HG02870 (cell line): Measurements from ENCODE around the gene NPHS1.
"Not testable (repeated sequence)": the region's sequence is repeated elsewhere in the genome, so short reads cannot be mapped to it uniquely, and the experiment has no call there.

Source experiments
- ATAC-seq: cut with Tn5 transposase; IDR thresholded peaks from one replicate; pipeline ENCODE4 v1.9.1; 2021; ENCODE audit warnings: mild to moderate bottlenecking, moderate library complexity; ENCODE audit not compliant: unreplicated experiment

NPHS1 gene

GRCh38 chr19:35813043-35813890 is 39.0 kb downstream of the NPHS1 start:
- ATAC-seq = no peak

GRCh38 chr19:35812220-35813042 is 39.9 kb downstream of the NPHS1 start, which contains the start of gene PRODH2:
TSS of gene PRODH2 (minus strand) at chr19:35812845. CDS start at chr19:35812805, 40 bp downstream.
- no peak for ATAC-seq

GRCh38 chr19:35811317-35812219 is 40.7 kb downstream of the NPHS1 start:
- ATAC-seq = no peak

- no peak for ATAC-seq
Measured at GRCh38 chr19:35807633-35808032, 44.7 kb downstream of the NPHS1 start.

- no peak for ATAC-seq
Measured at GRCh38 chr19:35806597-35806996, 45.7 kb downstream of the NPHS1 start.

- no peak for ATAC-seq
Measured at GRCh38 chr19:35805526-35806102, 46.7 kb downstream of the NPHS1 start.

- no peak for ATAC-seq
Measured at GRCh38 chr19:35801828-35802227, 50.5 kb downstream of the NPHS1 start.

- ATAC-seq = no peak
Measured at GRCh38 chr19:35797663-35798062, 54.6 kb downstream of the NPHS1 start.

- ATAC-seq = no peak
Measured at GRCh38 chr19:35796645-35797542, 55.4 kb downstream of the NPHS1 start.

GRCh38 chr19:35795564-35795963 is 56.7 kb downstream of the NPHS1 start:
- not testable (repeated sequence) for ATAC-seq

GRCh38 chr19:35793381-35794165 is 58.7 kb downstream of the NPHS1 start:
- ATAC-seq = no peak

- no peak for ATAC-seq
Measured at GRCh38 chr19:35792888-35793287, 59.4 kb downstream of the NPHS1 start.

GRCh38 chr19:35792312-35792711 is 60.0 kb downstream of the NPHS1 start:
- no peak for ATAC-seq

GRCh38 chr19:35791814-35792279 is 60.5 kb downstream of the NPHS1 start:
- ATAC-seq = no peak

- no peak for ATAC-seq
Measured at GRCh38 chr19:35790981-35791813, 61.1 kb downstream of the NPHS1 start.

GRCh38 chr19:35789978-35790944 is 62.0 kb downstream of the NPHS1 start:
- ATAC-seq = no peak
